Activated CD4-positive, alpha-beta memory T cell treated with anti-CD3 and anti-CD28 coated beads for 36 hours (primary cell): Measurements from ENCODE around the gene PLAAT4. TPM values are rescaled to one million over a fixed set of nuclear protein-coding genes. Genes with fewer than 3 reads are reported as not detected.

Experiments used
- CTCF ChIA-PET: fragments of 350-600 bp; sonication (Branson Sonifier 250); formaldehyde crosslinking; loops from one replicate; lab custom pipeline; 2021; ENCODE audit warnings: antibody characterized with exemption, inconsistent platforms; lab: Charles Lee
- POLR2A ChIA-PET: fragments of 350-600 bp; sonication (Branson Sonifier 250); formaldehyde crosslinking; loops from one replicate; lab custom pipeline; 2021; ENCODE audit warnings: antibody characterized with exemption; lab: Charles Lee
- DNase-seq: peaks from one replicate; pipeline ENCODE4 v3.0.0-alpha.2; 2020
- H3K27ac Mint-ChIP-seq: one replicate; pipeline ENCODE4 v1.8.0; 2021; ENCODE audit warnings: mixed read lengths
- H3K27me3 Mint-ChIP-seq: one replicate; pipeline ENCODE4 v1.8.0; 2021; ENCODE audit warnings: mixed read lengths
- H3K36me3 Mint-ChIP-seq: one replicate; pipeline ENCODE4 v1.8.0; 2021; ENCODE audit warnings: mixed read lengths
- H3K4me1 Mint-ChIP-seq: one replicate; pipeline ENCODE4 v1.8.0; 2021; ENCODE audit warnings: low read depth, mixed read lengths
- H3K4me3 Mint-ChIP-seq: one replicate; pipeline ENCODE4 v1.8.0; 2021; ENCODE audit warnings: mild to moderate bottlenecking, mixed read lengths
- H3K9me3 Mint-ChIP-seq: one replicate; pipeline ENCODE4 v1.8.0; 2021; ENCODE audit warnings: mixed read lengths
- intact Hi-C: fragments of 100-400 bp; cut with micrococcal nuclease; formaldehyde crosslinking; loops from one replicate; pipeline ENCODE4 v1.15.1; 2023
- total RNA-seq, 2 experiments: library from RNA; stranded (reverse); gene quantifications; one replicate each; pipeline ENCODE4 v1.2.3, GENCODE V29; 2021

PLAAT4 gene
- total RNA-seq, 2 experiments from 2014 or later: 35.7 to 36.3 TPM

DNA sequence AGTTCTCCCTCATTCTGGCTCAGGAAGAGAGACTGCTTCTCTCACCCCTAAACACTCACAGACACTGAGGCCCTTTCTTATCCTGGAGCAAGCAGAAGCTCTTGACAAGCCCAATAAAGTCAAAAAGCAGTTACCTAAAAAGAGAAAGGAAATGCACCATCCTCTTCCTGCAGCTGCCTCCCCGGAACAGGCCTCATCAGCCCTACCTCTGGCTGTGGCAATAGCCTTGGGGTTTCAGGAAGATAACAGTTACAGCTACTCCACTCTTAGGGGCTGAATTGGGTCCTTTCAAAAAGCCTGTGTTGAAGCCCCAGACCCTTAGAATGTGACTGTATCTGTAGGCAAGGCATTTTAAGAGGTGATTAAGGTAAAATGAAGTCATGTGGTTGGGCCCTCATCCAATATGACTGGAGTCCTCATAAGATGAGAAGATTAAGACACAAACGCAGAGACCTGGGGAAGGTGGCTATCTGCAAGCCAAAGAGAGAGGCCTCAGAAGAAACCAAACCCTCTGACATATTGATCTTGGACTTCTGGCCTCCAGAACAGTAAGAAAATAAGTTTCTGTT is 34.3 kb upstream of the PLAAT4 start:
- ChIA-PET POLR2A (no interaction called here), CTCF (interaction anchor here (0.6 kb wide), 1 partner anchor 233 kb away, joined by 3 read pairs; no protein-coding TSS in a partner anchor)
- H3K4me3 Mint-ChIP-seq: no peak overlapping the region

DNA sequence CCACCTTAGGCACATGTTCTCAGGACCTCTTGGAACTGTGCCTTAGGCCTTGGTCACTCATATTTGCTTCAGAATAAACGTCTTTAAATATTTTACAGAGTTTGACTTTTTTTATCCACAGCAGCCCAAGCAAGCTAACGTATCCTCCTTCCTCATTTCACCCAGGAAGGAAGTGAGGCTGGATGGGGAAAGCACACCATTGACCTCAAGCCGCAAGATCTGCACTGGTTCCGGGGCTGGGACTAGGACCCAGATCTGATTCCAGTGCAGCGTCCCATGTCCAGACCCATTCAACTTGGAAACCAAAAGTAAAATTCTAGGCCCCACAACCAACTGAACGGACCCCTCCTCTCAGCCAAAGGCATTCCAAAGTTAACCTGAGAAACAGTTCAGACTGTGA is 33.1 kb upstream of the PLAAT4 start:
- Mint-ChIP-seq H3K27ac (no peak overlapping the region), H3K4me3 (no peak overlapping the region), H3K4me1 (peaks cover 6% of the 10 kb centered on the region), H3K9me3 (peaks cover 19% of the 10 kb centered on the region), H3K27me3 (peaks cover 3% of the 10 kb centered on the region), H3K36me3 (peaks cover 7% of the 10 kb centered on the region)
- intact Hi-C loops: no loop called here
- ChIA-PET POLR2A (no interaction called here), CTCF (no interaction called here)
- DNase-seq: no peak

More for the DNA sequence above, 34.3 kb upstream of the PLAAT4 start:
- Mint-ChIP-seq H3K27ac (no peak overlapping the region), H3K27me3 (peaks cover 8% of the 10 kb centered on the region), H3K9me3 (peaks cover 19% of the 10 kb centered on the region), H3K4me1 (peaks cover 6% of the 10 kb centered on the region), H3K36me3 (peaks cover 7% of the 10 kb centered on the region)
- no peak for DNase-seq
- intact Hi-C loops: no loop called here

DNA sequence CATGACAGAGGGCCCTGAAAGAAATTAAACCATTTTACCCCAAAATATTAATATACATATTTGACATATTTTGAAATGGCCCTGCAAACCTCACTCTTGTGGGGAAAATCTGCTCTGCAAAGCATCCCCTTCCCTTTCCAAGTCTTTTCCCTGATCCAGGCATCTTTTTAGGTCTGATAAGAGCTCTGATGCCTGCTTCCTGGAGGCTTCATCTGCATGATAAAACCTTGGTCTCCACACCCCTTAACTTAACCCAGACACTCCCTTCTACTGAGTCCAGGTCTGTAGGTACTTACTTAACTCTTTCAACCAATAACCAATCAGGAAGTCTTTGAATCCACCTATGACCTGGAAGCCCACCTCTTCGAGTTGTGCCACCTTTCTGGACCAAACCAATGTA is 32.6 kb upstream of the PLAAT4 start:
- Mint-ChIP-seq H3K4me3 (no peak overlapping the region), H3K9me3 (peaks cover 19% of the 10 kb centered on the region), H3K27me3 (peaks cover 3% of the 10 kb centered on the region), H3K27ac (no peak overlapping the region), H3K4me1 (peaks cover 6% of the 10 kb centered on the region), H3K36me3 (peaks cover 7% of the 10 kb centered on the region)
- ChIA-PET POLR2A (interaction anchor here (0.5 kb wide), 1 partner anchor 62 kb away, joined by 3 read pairs; no protein-coding TSS in a partner anchor), CTCF (interaction anchor here (1.3 kb wide), 1 partner anchor 25 kb away, joined by 3 read pairs; no protein-coding TSS in a partner anchor)
- DNase-seq: no peak
- intact Hi-C loops: no loop called here

DNA sequence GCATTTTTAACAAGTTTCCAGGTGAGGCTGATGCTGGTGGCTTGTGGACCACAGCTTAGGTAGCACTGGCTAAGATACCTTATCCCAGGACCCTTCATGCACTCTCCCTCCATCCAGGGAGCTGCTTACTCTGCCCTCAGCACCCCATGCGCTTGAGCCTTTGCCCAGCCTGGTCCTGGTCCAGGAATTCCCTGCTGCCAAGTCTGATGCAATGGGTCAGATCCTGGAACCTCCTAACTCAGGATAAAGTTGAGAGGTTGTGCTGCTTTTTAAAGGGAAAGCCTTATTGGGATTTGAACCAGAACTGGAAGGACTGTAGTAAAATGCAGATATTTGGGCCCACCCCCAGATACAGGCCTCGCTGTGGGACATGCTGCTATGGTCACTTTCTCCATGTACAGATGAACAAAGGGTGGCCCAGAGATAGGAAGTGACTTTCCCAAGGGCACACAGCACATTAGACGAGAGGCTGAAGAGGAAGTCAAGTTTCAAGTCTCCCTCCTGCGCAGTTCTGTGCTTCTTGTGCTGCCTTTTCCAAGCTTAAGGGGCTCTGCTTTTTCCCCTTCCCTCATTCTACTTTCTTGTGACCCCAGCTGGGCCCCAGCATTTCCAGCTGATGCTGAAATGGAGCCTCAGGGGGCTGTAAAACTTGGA is 31.5 kb upstream of the PLAAT4 start:
- Mint-ChIP-seq H3K27ac (no peak overlapping the region), H3K27me3 (no peaks in the 10 kb centered on the region), H3K4me3 (no peak overlapping the region), H3K36me3 (peaks cover 6% of the 10 kb centered on the region), H3K9me3 (peaks cover 10% of the 10 kb centered on the region), H3K4me1 (peaks cover 6% of the 10 kb centered on the region)
- POLR2A ChIA-PET: no interaction called here
- CTCF ChIA-PET: interaction anchor here (0.6 to 1.3 kb wide), 2 partner anchors 26 to 78 kb away, joined by 3 read pairs; no protein-coding TSS in a partner anchor
- no peak for DNase-seq
- intact Hi-C loops: no loop called here

DNA sequence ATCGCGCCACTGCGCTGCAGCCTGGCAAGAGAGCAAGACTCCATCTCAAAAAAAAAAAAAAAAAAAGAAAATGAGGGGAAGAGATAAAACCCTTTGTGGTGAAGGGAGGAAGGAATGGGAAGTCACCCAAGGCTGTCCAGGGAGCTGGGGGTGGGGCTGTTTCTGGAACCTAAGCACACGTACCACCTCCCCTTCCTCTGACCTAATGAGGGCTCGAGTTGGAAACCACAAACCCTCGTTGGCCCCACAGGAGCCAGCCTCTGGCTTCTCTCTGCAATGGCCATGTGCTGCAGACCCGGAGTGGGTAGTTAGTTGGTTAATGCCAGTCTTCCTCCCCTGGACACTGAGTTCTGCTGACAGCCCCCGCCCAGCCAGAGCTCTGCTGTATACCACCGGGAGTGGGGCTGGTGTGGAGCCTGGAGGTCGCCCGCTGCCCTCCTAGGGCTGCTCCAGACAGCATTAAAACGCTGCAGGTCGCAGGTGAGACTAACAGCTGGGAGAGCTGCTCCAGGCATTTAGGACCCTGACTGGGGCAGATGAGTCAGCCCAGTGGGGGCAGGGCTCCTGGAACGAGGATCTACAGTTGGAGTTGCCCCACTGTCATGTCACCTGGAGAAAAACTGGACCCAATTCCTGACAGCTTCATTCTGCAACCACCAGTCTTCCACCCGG is 30.6 kb upstream of the PLAAT4 start, which contains the start of gene LGALS12:
LGALS12 (plus strand) TSS at position 228 of the 672 bp plus-strand sequence; CDS start at position 603, 375 bp downstream.
- ChIA-PET CTCF (interaction anchor here (1.4 kb wide), 1 partner anchor 27 kb away, joined by 5 read pairs; no protein-coding TSS in a partner anchor), POLR2A (interaction anchor here (0.5 kb wide), 1 partner anchor 106 kb away, joined by 5 read pairs; no protein-coding TSS in a partner anchor)
- Mint-ChIP-seq H3K9me3 (peaks cover 1% of the 10 kb centered on the region), H3K27me3 (no peaks in the 10 kb centered on the region), H3K27ac (no peak within 1 kb of the TSS), H3K4me3 (no peak within 1 kb of the TSS), H3K4me1 (peaks cover 6% of the 10 kb centered on the region), H3K36me3 (no peaks in the 10 kb centered on the region)
- intact Hi-C loops: no loop called here
- no peak for DNase-seq

DNA sequence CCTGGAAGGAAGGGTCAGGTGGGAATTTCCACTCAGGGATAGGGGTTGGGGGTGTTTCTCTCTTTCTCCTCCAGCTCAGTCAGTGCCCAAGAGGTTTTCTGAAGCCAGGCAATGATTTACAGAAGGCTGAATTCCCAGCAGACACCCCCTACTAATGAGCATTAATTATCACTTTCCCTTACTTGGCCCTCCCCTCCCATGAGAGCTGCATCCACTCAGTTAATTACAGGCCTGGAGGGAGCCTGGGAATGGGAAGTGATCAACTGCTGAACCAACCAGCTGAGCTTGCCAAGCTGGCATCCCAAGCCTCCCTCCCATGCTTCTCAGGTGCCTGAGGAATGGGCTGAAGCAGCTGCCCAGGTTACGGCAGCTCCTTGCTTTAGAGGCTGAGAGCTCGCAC is 29.7 kb upstream of the PLAAT4 start:
- H3K4me3 Mint-ChIP-seq: no peak overlapping the region
- no peaks in the 10 kb centered on the region for H3K27me3 Mint-ChIP-seq
- H3K27ac Mint-ChIP-seq: no peak overlapping the region
- peaks cover 6% of the 10 kb centered on the region for H3K4me1 Mint-ChIP-seq
- no peaks in the 10 kb centered on the region for H3K9me3 Mint-ChIP-seq
- ChIA-PET POLR2A (interaction anchor here (0.5 to 0.6 kb wide), 3 partner anchors 26 to 144 kb away, joined by 3 to 5 read pairs (median 4); no protein-coding TSS in a partner anchor), CTCF (interaction anchor here (0.8 to 1.4 kb wide), 2 partner anchors 28 to 131 kb away, joined by 3 to 5 read pairs; no protein-coding TSS in a partner anchor)
- intact Hi-C loops: no loop called here
- no peak for DNase-seq
- no peaks in the 10 kb centered on the region for H3K36me3 Mint-ChIP-seq

DNA sequence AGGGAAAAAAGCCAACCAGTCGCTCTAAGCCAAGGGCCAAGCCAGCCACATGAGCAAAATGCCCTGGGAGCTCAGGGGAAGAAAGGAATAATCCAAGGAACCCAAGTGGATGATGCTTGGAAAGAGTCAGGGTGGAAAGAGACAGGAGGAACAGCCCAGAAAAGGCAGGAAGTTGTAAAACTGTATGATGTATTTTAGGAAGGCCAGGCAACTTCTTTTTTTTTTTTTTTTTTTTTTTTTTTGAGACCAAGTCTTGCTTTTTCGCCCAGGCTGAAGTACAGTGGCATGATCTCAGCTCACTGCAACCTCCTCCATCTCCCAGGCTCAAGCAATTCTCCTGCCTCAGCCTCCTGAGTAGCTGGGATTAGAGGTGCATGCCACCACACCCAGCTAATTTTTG is 29.1 kb upstream of the PLAAT4 start:
- no peaks in the 10 kb centered on the region for H3K27me3 Mint-ChIP-seq
- CTCF ChIA-PET: interaction anchor here (0.7 to 1.2 kb wide), 3 partner anchors 28 to 131 kb away, joined by 3 read pairs; no protein-coding TSS in a partner anchor
- H3K27ac Mint-ChIP-seq: no peak overlapping the region
- no peaks in the 10 kb centered on the region for H3K36me3 Mint-ChIP-seq
- H3K4me3 Mint-ChIP-seq: no peak overlapping the region
- H3K4me1 Mint-ChIP-seq: peaks cover 2% of the 10 kb centered on the region
- H3K9me3 Mint-ChIP-seq: no peaks in the 10 kb centered on the region
- no peak for DNase-seq
- intact Hi-C loops: no loop called here
- POLR2A ChIA-PET: interaction anchor here (0.6 kb wide), 2 partner anchors 143 to 163 kb away, joined by 3 read pairs; no protein-coding TSS in a partner anchor

DNA sequence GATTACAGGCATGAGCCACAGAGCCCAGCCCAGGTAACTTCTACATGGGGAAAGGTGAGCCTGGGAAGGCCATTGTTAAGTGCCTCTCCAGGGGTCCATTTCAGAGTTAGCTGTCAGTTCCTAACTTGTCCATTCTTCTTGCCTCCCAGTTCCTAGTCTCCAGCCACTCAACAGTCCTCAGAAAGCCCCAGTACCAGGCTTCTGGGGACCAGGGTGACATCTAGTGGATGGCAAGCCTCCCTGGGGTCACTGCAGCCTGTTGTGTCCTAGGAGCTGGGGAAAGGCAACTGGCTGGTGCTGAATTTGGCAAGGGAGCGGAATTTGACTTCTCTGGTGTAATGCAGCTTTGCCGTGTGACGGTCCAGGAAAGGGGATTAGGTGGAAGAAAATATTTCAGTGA is 28.6 kb upstream of the PLAAT4 start:
- Mint-ChIP-seq H3K27me3 (no peaks in the 10 kb centered on the region), H3K27ac (no peak overlapping the region), H3K4me3 (no peak overlapping the region), H3K9me3 (no peaks in the 10 kb centered on the region), H3K36me3 (no peaks in the 10 kb centered on the region), H3K4me1 (no peaks in the 10 kb centered on the region)
- ChIA-PET POLR2A (interaction anchor here (0.6 to 0.8 kb wide), 2 partner anchors 28 to 163 kb away, joined by 3 read pairs; no protein-coding TSS in a partner anchor), CTCF (interaction anchor here (0.7 to 1.2 kb wide), 4 partner anchors 29 to 484 kb away, joined by 3 to 5 read pairs (median 3); partner anchors contain the start of gene PLAAT4)
- peak; percentile 43 for DNase-seq
- intact Hi-C loops: no loop called here

DNA sequence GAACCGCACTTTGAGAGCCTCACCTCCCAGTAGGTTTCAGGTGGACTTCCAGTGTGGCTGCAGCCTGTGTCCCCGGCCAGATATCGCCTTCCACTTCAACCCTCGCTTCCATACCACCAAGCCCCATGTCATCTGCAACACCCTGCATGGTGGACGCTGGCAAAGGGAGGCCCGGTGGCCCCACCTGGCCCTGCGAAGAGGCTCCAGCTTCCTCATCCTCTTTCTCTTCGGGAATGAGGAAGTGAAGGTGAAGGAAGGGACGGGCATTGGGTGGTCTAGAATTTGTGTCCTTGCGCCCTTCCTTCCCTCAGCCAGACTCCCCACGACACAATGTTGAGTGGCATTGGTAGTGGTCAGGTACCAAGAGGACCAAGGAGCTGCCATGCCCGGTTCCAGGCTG is 27.9 kb upstream of the PLAAT4 start:
- CTCF ChIA-PET: interaction anchor here (1.0 to 1.2 kb wide), 3 partner anchors 28 to 485 kb away, joined by 3 to 5 read pairs (median 3); partner anchors contain the start of gene PLAAT4
- DNase-seq: no peak
- POLR2A ChIA-PET: interaction anchor here (0.8 kb wide), 1 partner anchor 29 kb away, joined by 3 read pairs; no protein-coding TSS in a partner anchor
- Mint-ChIP-seq H3K9me3 (no peaks in the 10 kb centered on the region), H3K27me3 (no peaks in the 10 kb centered on the region), H3K36me3 (no peaks in the 10 kb centered on the region), H3K27ac (no peak overlapping the region), H3K4me3 (no peak overlapping the region), H3K4me1 (no peaks in the 10 kb centered on the region)
- intact Hi-C loops: no loop called here

DNA sequence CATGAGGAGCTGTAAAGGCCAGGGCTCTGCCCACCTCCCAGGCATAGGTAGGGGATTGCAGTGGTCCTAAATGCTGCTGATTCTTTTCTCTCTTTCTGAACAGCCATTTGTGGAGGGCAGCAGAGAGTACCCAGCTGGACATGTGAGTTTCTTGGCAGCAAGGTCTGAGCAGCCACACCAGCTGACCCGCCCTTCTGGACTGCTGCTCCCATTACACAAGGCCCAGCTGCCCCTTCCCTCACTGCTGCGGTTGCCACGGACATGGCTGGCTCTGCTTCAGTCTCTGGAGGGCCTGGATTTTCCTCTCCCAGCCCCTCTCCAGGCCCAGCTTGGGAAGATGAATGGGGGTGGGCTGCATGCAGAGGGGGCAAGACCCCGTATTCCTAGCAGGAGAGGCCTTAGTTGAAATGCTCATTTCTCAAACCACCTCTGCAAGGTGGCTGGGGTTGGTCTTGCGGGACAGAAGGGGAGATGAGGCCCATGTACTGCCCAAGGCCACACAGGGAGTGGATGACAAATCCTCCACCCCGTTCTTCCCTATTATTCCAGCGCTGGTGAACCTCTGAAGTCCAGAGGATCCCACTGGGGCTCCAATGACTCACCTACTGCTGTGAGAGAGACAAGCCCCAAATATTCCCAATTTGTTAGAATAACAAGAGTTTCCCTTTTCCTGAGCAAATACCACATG is 26.1 kb upstream of the PLAAT4 start:
- no peak for DNase-seq
- CTCF ChIA-PET: no interaction called here
- intact Hi-C loops: no loop called here
- Mint-ChIP-seq H3K27ac (no peak overlapping the region), H3K4me1 (no peaks in the 10 kb centered on the region), H3K27me3 (no peaks in the 10 kb centered on the region), H3K4me3 (no peak overlapping the region), H3K36me3 (no peaks in the 10 kb centered on the region), H3K9me3 (no peaks in the 10 kb centered on the region)
- POLR2A ChIA-PET: interaction anchor here (0.6 kb wide), 1 partner anchor 13 kb away, joined by 3 read pairs; no protein-coding TSS in a partner anchor

DNA sequence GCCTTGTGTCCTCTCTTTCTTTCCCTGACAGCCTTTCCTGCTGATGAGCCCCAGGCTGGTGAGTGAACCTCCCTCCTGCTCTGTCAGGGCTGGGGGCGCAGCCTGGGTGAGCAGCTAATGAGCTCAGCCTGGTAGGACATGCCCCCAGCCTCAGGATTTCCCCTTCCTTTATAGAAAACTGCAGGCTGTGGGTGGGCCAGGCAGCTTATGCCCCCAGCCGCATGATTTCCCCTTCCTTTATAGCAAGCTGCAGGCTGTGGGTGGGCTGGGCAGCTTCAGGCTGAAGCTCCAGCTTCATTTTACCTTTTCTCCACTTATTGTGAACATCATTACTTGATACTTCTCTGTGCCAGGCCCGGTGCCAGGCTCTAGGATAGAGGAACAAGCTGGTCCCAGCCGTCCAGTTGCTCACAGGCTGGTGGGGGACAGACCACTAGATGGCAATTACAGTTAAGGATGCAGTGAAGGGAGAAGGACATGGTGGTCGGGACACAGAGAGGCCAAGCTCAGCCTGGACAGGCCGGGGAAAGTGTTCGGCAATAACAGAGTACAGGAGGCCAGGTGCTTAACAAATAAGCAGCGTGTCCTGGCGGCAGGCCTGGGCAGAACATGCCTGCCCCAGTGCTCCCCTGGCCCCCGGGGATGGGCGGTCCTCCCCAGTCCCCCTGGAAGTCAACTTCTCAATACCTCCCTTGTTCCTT is 25.4 kb upstream of the PLAAT4 start:
- H3K27ac Mint-ChIP-seq: no peak overlapping the region

More for the DNA sequence above, 25.4 kb upstream of the PLAAT4 start:
- no peaks in the 10 kb centered on the region for H3K27me3 Mint-ChIP-seq
- POLR2A ChIA-PET: no interaction called here
- DNase-seq: no peak
- CTCF ChIA-PET: no interaction called here
- intact Hi-C loops: no loop called here
- no peaks in the 10 kb centered on the region for H3K36me3 Mint-ChIP-seq
- H3K4me1 Mint-ChIP-seq: no peaks in the 10 kb centered on the region
- H3K9me3 Mint-ChIP-seq: no peaks in the 10 kb centered on the region
- H3K4me3 Mint-ChIP-seq: no peak overlapping the region
